A673 (cell line): ENCODE data around the gene CCDC154. TPM values are rescaled to one million over a fixed set of nuclear protein-coding genes. Genes with fewer than 3 reads are reported as not detected.

Experiments
- BruUV-seq: library from RNA; stranded (reverse); fragments of 400-500 nt; replicated peaks from 2 replicates; lab custom pipeline; 2021; lab: Mats Ljungman, UMichigan
- CTCF ChIA-PET: fragments of 300-600 bp; sonication (Branson Sonifier 250); formaldehyde crosslinking; loops from one replicate; lab custom pipeline; 2022; ENCODE audit warnings: antibody characterized with exemption; lab: Charles Lee
- POLR2A ChIA-PET: fragments of 300-600 bp; sonication (Branson Sonifier 250); formaldehyde crosslinking; loops from one replicate; lab custom pipeline; 2022; ENCODE audit warnings: antibody characterized with exemption; ENCODE audit not compliant: low non-redundant PET; lab: Charles Lee
- DNase-seq: peaks from one replicate; pipeline ENCODE4 v3.0.0-alpha.2; 2015; ENCODE audit warnings: low spot score
- H3K27ac ChIP-seq: fragments of 200-600 bp; sonication (generic); 2 replicates; pipeline ENCODE4 v1.5.1; 2016; ENCODE audit warnings: mixed run types, low read depth, mild to moderate bottlenecking, mixed read lengths, antibody characterized with exemption, low read length; ENCODE audit not compliant: poor library complexity, severe bottlenecking
- H3K27me3 ChIP-seq: fragments of 200-600 bp; sonication (generic); replicated peaks from 2 replicates; pipeline ENCODE4 v1.6.1; 2017; ENCODE audit warnings: mixed run types, low read depth, mild to moderate bottlenecking, mixed read lengths, antibody characterized with exemption, low read length; ENCODE audit not compliant: insufficient read depth, poor library complexity
- H3K36me3 ChIP-seq: fragments of 200-600 bp; sonication (generic); 2 replicates; pipeline ENCODE4 v1.6.1; 2016; ENCODE audit warnings: mixed run types, mild to moderate bottlenecking, mixed read lengths, antibody characterized with exemption, low read length; ENCODE audit not compliant: insufficient read depth, poor library complexity, severe bottlenecking
- H3K4me1 ChIP-seq: fragments of 200-600 bp; sonication (generic); 2 replicates; pipeline ENCODE4 v1.6.1; 2017; ENCODE audit warnings: mixed run types, mild to moderate bottlenecking, mixed read lengths, antibody characterized with exemption, low read length; ENCODE audit not compliant: insufficient read depth, poor library complexity, severe bottlenecking
- H3K4me3 ChIP-seq: fragments of 200-600 bp; sonication (generic); 2 replicates; pipeline ENCODE4 v1.5.1; 2016; ENCODE audit warnings: low read depth, mixed run types, mild to moderate bottlenecking, mixed read lengths, low read length; ENCODE audit not compliant: poor library complexity, severe bottlenecking
- H3K9me3 ChIP-seq: fragments of 200-600 bp; sonication (generic); 2 replicates; pipeline ENCODE4 v1.6.1; 2016; ENCODE audit warnings: mixed run types, low read depth, mild to moderate bottlenecking, mixed read lengths, antibody characterized with exemption, low read length; ENCODE audit not compliant: poor library complexity, severe bottlenecking
- EZH2 ChIP-seq: fragments of 200-600 bp; sonication (generic); IDR thresholded peaks from 2 replicates; pipeline ENCODE4 v1.6.1; 2017; ENCODE audit warnings: borderline replicate concordance, low read depth, mild to moderate bottlenecking, mixed read lengths, antibody characterized with exemption, low read length; ENCODE audit not compliant: poor library complexity, severe bottlenecking
- intact Hi-C: fragments of 100-400 bp; cut with micrococcal nuclease; formaldehyde crosslinking; loops from one replicate; pipeline ENCODE4 v1.10.0; 2022; ENCODE audit not compliant: unreplicated experiment
- total RNA-seq: library from RNA; stranded (reverse); gene quantifications from 2 replicates; pipeline ENCODE4 v1.2.3, GENCODE V29; 2021
- TF ChIP-seq, protein P1 (sequence below): fragments of 300-800, 200-600 bp; sonication (generic); conservative IDR thresholded peaks from 2 replicates; pipeline ENCODE4 v1.5.1; 2017; ENCODE audit warnings: low read depth, mild to moderate bottlenecking, antibody characterized with exemption, low read length, moderate library complexity, mixed read lengths

CCDC154 gene
- total RNA-seq, 1 experiment from 2014 or later = 1.2 TPM

DNA sequence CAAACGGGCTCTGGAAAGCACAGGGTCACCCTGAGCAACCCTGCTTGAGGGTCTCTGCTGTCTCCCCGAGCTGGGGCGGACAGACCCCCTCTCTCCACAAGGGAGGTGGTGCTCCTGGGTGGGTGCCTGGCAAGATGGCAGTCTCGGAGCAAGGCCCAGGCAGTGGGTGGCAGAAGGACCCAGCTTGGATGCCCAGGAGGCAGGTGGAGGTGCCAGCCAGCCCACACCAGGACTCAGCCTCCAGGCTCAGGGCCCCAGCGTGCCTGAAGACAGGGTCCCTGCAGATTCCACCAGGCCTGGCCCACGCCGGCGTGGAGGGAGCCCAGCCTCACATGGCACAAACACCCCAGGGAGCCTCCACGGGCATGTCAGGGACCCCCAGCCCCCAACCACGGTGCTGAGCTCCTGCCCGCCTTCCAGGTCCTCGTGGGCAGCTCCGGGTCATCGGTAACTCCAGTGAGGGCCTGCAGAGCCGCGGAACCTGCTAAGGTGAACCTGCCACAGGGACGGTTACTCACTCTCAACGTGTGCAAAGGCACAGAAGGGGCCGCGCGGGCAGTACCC lies 50.7 kb downstream of the CCDC154 start:
- no peak for DNase-seq
- H3K4me3 ChIP-seq = no peak overlapping the region
- H3K27me3 ChIP-seq = no peaks in the 10 kb centered on the region
- ChIA-PET POLR2A (no interaction called here), CTCF (interaction anchor here (0.6 kb wide), 1 partner anchor 14 kb away, joined by 6 read pairs; no protein-coding TSS in a partner anchor)
- H3K36me3 ChIP-seq = no peaks in the 10 kb centered on the region
- no peak overlapping the region for H3K27ac ChIP-seq
- intact Hi-C loops = no loop called here
- H3K4me1 ChIP-seq = no peaks in the 10 kb centered on the region
- H3K9me3 ChIP-seq = no peaks in the 10 kb centered on the region
- TF ChIP-seq, protein P1, sequence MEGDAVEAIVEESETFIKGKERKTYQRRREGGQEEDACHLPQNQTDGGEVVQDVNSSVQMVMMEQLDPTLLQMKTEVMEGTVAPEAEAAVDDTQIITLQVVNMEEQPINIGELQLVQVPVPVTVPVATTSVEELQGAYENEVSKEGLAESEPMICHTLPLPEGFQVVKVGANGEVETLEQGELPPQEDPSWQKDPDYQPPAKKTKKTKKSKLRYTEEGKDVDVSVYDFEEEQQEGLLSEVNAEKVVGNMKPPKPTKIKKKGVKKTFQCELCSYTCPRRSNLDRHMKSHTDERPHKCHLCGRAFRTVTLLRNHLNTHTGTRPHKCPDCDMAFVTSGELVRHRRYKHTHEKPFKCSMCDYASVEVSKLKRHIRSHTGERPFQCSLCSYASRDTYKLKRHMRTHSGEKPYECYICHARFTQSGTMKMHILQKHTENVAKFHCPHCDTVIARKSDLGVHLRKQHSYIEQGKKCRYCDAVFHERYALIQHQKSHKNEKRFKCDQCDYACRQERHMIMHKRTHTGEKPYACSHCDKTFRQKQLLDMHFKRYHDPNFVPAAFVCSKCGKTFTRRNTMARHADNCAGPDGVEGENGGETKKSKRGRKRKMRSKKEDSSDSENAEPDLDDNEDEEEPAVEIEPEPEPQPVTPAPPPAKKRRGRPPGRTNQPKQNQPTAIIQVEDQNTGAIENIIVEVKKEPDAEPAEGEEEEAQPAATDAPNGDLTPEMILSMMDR = no peak
- no peak for TF ChIP-seq EZH2
- BruUV-seq = no TSS peak

DNA sequence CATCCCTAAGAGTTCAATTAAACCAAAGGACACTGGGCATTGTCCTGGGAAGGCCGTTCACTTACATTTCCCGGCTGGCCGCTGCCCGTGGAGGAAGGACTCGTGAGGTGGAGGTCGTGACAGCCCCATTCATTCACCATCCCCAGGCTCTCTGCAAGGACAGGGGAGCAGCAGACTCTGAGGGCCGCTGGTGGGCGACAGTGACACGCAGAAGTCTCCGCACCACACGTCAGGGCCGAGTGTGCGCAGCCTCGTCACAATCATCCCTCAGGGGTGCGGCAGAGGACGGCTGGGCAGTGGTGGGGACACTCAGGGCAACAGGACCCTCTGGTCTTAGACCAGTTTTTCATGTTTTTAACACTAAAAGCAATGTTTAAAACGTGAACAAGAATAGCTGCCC lies 51.5 kb downstream of the CCDC154 start:
- CTCF ChIA-PET = no interaction called here
- intact Hi-C loops = no loop called here
- no TSS peak for BruUV-seq
- Histone ChIP-seq H3K4me3 (no peak overlapping the region), H3K27ac (no peak overlapping the region), H3K36me3 (no peaks in the 10 kb centered on the region), H3K4me1 (no peaks in the 10 kb centered on the region), H3K9me3 (no peaks in the 10 kb centered on the region), H3K27me3 (no peaks in the 10 kb centered on the region)
- TF ChIP-seq, protein P1 = no peak
- TF ChIP-seq EZH2 = no peak
- no peak for DNase-seq
- POLR2A ChIA-PET = no interaction called here

DNA sequence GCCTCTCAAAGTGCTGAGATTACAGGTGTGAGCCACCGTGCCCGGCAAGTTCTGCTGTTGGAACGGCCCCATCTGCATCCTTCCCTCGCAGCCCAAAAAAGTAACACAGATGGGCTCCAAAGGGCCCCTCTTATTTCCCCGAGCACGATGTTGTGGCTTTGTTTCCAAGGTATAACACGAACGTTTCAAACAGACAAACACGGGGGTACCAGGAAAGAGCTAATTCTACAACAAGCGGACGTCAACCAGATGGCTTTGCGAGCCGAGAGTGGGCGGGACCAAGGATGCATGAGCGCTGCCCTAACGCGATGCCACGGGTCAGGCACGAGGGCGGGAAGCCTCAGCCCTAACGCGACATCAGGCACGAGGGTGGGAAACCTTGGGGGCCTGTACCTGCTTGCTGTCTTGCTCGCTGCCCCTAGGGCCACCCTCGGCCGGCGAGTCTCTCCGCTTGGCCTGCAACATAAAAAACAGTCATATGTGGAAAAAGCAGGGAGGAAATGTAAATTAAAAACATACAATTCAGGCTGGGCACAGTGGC lies 54.0 kb downstream of the CCDC154 start:
- POLR2A ChIA-PET = no interaction called here
- CTCF ChIA-PET = no interaction called here
- intact Hi-C loops = no loop called here
- BruUV-seq = no TSS peak
- no peaks in the 10 kb centered on the region for H3K4me1 ChIP-seq
- TF ChIP-seq EZH2 = no peak
- TF ChIP-seq, protein P1 = no peak
- no peaks in the 10 kb centered on the region for H3K9me3 ChIP-seq
- H3K27ac ChIP-seq = no peak overlapping the region
- no peaks in the 10 kb centered on the region for H3K36me3 ChIP-seq
- no peak overlapping the region for H3K4me3 ChIP-seq
- no peak for DNase-seq
- H3K27me3 ChIP-seq = no peaks in the 10 kb centered on the region
